Trophoblast cell (in vitro differentiated cells and primary cell): ENCODE results near the gene TEKT2.

ENCODE experiments used
- DNase-seq, 2 donors: peaks; one replicate each; pipeline ENCODE4 v3.0.0-alpha.2; 2016
- H2AFZ ChIP-seq: 2 replicates; pipeline ENCODE4 v1.6.1; 2013; ENCODE audit warnings: low read length, moderate library complexity, mild to moderate bottlenecking; ENCODE audit not compliant: insufficient read depth, poor library complexity
- H2AK5ac ChIP-seq: 2 replicates; pipeline ENCODE4 v1.6.1; 2013; ENCODE audit warnings: mild to moderate bottlenecking, low read length
- H2BK120ac ChIP-seq: 2 replicates; pipeline ENCODE4 v1.6.1; 2013; ENCODE audit warnings: low read length, mild to moderate bottlenecking, moderate library complexity; ENCODE audit not compliant: insufficient read depth, poor library complexity
- H2BK12ac ChIP-seq: 2 replicates; pipeline ENCODE4 v1.6.1; 2013; ENCODE audit warnings: mild to moderate bottlenecking, low read length, moderate library complexity
- H2BK5ac ChIP-seq: 2 replicates; pipeline ENCODE4 v1.6.1; 2013; ENCODE audit warnings: low read length, low read depth, moderate library complexity, mild to moderate bottlenecking; ENCODE audit not compliant: poor library complexity
- H3K14ac ChIP-seq: 2 replicates; pipeline ENCODE4 v1.6.1; 2013; ENCODE audit warnings: mild to moderate bottlenecking, low read length
- H3K18ac ChIP-seq: 2 replicates; pipeline ENCODE4 v1.6.1; 2013; ENCODE audit warnings: mild to moderate bottlenecking, low read length
- H3K23ac ChIP-seq: 2 replicates; pipeline ENCODE4 v1.6.1; 2013; ENCODE audit warnings: low read length
- H3K27ac ChIP-seq: 2 replicates; pipeline ENCODE4 v1.5.1; 2013; ENCODE audit warnings: low read depth, mild to moderate bottlenecking, inconsistent platforms, low read length, moderate library complexity
- H3K27me3 ChIP-seq: 2 replicates; pipeline ENCODE4 v1.6.1; 2013; ENCODE audit warnings: inconsistent platforms, mild to moderate bottlenecking, low read length, moderate library complexity; ENCODE audit not compliant: insufficient read depth
- H3K36me3 ChIP-seq, 2 experiments: 1 replicate in 1 of 2; 2 replicates in 1 of 2; pipeline ENCODE4 v1.6.1; 2013; ENCODE audit warnings: low read length in 2 of 2, mild to moderate bottlenecking in 2 of 2, moderate library complexity in 1 of 2; ENCODE audit not compliant: insufficient read depth in 2 of 2, control insufficient read depth in 1 of 2
- H3K4ac ChIP-seq: 2 replicates; pipeline ENCODE4 v1.6.1; 2013; ENCODE audit warnings: low read depth, mild to moderate bottlenecking, low read length, moderate library complexity
- H3K4me1 ChIP-seq, 2 experiments: 1 replicate in 1 of 2; 2 replicates in 1 of 2; pipeline ENCODE4 v1.6.1; 2013; ENCODE audit warnings: low read length in 2 of 2, mild to moderate bottlenecking in 2 of 2, moderate library complexity in 1 of 2; ENCODE audit not compliant: insufficient read depth in 2 of 2, control insufficient read depth in 1 of 2
- H3K4me2 ChIP-seq: 2 replicates; pipeline ENCODE4 v1.6.1; 2013; ENCODE audit warnings: inconsistent platforms, mild to moderate bottlenecking, low read length, moderate library complexity
- H3K4me3 ChIP-seq: 2 replicates; pipeline ENCODE4 v1.5.1; 2013; ENCODE audit warnings: mild to moderate bottlenecking, low read depth, low read length, inconsistent platforms
- H3K79me1 ChIP-seq: one replicate; pipeline ENCODE4 v1.6.1; 2013; ENCODE audit warnings: low read length
- H3K79me2 ChIP-seq: 2 replicates; pipeline ENCODE4 v1.6.1; 2013; ENCODE audit warnings: low read length, mild to moderate bottlenecking; ENCODE audit not compliant: control insufficient read depth, insufficient read depth, poor library complexity
- H3K9ac ChIP-seq: 2 replicates; pipeline ENCODE4 v1.6.1; 2013; ENCODE audit warnings: mild to moderate bottlenecking, low read length
- H3K9me3 ChIP-seq: 2 replicates; pipeline ENCODE4 v1.6.1; 2013; ENCODE audit warnings: low read depth, mild to moderate bottlenecking, control low read depth, inconsistent platforms, low read length; ENCODE audit not compliant: insufficient read depth
- H4K12ac ChIP-seq: 2 replicates; pipeline ENCODE4 v1.6.1; 2013; ENCODE audit warnings: low read depth, mild to moderate bottlenecking, low read length, moderate library complexity
- H4K8ac ChIP-seq: 2 replicates; pipeline ENCODE4 v1.6.1; 2013; ENCODE audit warnings: low read depth, mild to moderate bottlenecking, low read length, moderate library complexity
- H4K91ac ChIP-seq: one replicate; pipeline ENCODE4 v1.6.1; 2013; ENCODE audit warnings: low read depth, mild to moderate bottlenecking, low read length, moderate library complexity
- WGBS: extraction: QIAGEN DNeasy Blood & Tissue Kit; methylation state at CpG from one replicate; pipeline ENCODE4 v1.1.7; 2013; ENCODE audit warnings: missing lambda C conversion rate; ENCODE audit not compliant: insufficient read length, insufficient coverage; ENCODE audit errors: extremely low coverage; 5-methylcytosine and 5-hydroxymethylcytosine counted together

The TEKT2 gene

GRCh38 chr1:36068866-36069265, 15.0 kb upstream of the TEKT2 start:
- no peak overlapping the region for H3K4ac ChIP-seq
- no peaks in the 10 kb centered on the region for H3K79me1 ChIP-seq
- no peak overlapping the region for H3K4me3 ChIP-seq
- H2BK5ac ChIP-seq: no peak overlapping the region
- peak; percentile 84 to 97 for DNase-seq
- no CpG with 5 or more reads among the region's 2 CpGs for WGBS
- no peak overlapping the region for H2BK12ac ChIP-seq
- H2AFZ ChIP-seq: no peak overlapping the region
- H3K18ac ChIP-seq: no peak overlapping the region
- H3K79me2 ChIP-seq: no peaks in the 10 kb centered on the region
- H3K36me3 ChIP-seq: peaks cover 0 to under 1% of the 10 kb centered on the region in 2 experiments
- no peaks in the 10 kb centered on the region for H3K9me3 ChIP-seq
- H3K27me3 ChIP-seq: no peaks in the 10 kb centered on the region
- no peak overlapping the region for H3K27ac ChIP-seq
- H4K8ac ChIP-seq: no peak overlapping the region
- no peak overlapping the region for H3K9ac ChIP-seq
- peaks cover 1 to 3% of the 10 kb centered on the region in 2 experiments for H3K4me1 ChIP-seq
- H2AK5ac ChIP-seq: no peak overlapping the region
- H2BK120ac ChIP-seq: no peak overlapping the region
- H4K91ac ChIP-seq: no peak overlapping the region
- H3K23ac ChIP-seq: no peak overlapping the region
- H3K4me2 ChIP-seq: no peak overlapping the region
- no peak overlapping the region for H4K12ac ChIP-seq
- H3K14ac ChIP-seq: no peak overlapping the region

- Histone ChIP-seq H3K4me1 (peaks cover 1 to 3% of the 10 kb centered on the region in 2 experiments), H3K4me3 (no peak overlapping the region), H3K23ac (no peak overlapping the region), H3K4ac (no peak overlapping the region), H2AFZ (no peak overlapping the region), H3K9ac (no peak overlapping the region), H2BK12ac (no peak overlapping the region), H3K36me3 (no peaks in the 10 kb centered on the region), H3K27me3 (no peaks in the 10 kb centered on the region), H2BK120ac (no peak overlapping the region), H3K18ac (no peak overlapping the region), H3K14ac (no peak overlapping the region), H4K8ac (no peak overlapping the region), H2BK5ac (no peak overlapping the region), H4K91ac (no peak overlapping the region), H3K4me2 (no peak overlapping the region), H4K12ac (no peak overlapping the region), H2AK5ac (no peak overlapping the region), H3K79me2 (no peaks in the 10 kb centered on the region), H3K27ac (no peak overlapping the region), H3K79me1 (no peaks in the 10 kb centered on the region), H3K9me3 (no peaks in the 10 kb centered on the region)
- DNase-seq: no peak
- no CpG with 5 or more reads among the region's 2 CpGs for WGBS
Measured at GRCh38 chr1:36070349-36070748, 13.5 kb upstream of the TEKT2 start.

- no peaks in the 10 kb centered on the region for H3K79me2 ChIP-seq
- H4K91ac ChIP-seq: no peak overlapping the region
- H3K79me1 ChIP-seq: no peaks in the 10 kb centered on the region
- peak; percentile 61 to 91 for DNase-seq
- no peaks in the 10 kb centered on the region for H3K9me3 ChIP-seq
- no peak overlapping the region for H3K27ac ChIP-seq
- WGBS: no CpG with 5 or more reads among the region's 4 CpGs
- no peak overlapping the region for H3K4me3 ChIP-seq
- no peaks in the 10 kb centered on the region for H3K4me1 ChIP-seq
- H3K4me2 ChIP-seq: no peak overlapping the region
- no peak overlapping the region for H3K9ac ChIP-seq
- H3K4ac ChIP-seq: no peak overlapping the region
- no peaks in the 10 kb centered on the region for H3K27me3 ChIP-seq
- H2BK120ac ChIP-seq: no peak overlapping the region
- H2AK5ac ChIP-seq: no peak overlapping the region
- H3K14ac ChIP-seq: no peak overlapping the region
- H2BK12ac ChIP-seq: no peak overlapping the region
- no peaks in the 10 kb centered on the region for H3K36me3 ChIP-seq
- H3K23ac ChIP-seq: no peak overlapping the region
- no peak overlapping the region for H2AFZ ChIP-seq
- H2BK5ac ChIP-seq: no peak overlapping the region
- no peak overlapping the region for H4K12ac ChIP-seq
- H3K18ac ChIP-seq: no peak overlapping the region
- H4K8ac ChIP-seq: no peak overlapping the region
Measured at GRCh38 chr1:36076979-36077573, 6.8 kb upstream of the TEKT2 start.

- Histone ChIP-seq H4K12ac (no peak overlapping the region), H2BK12ac (no peak overlapping the region), H3K4me2 (no peak overlapping the region), H3K4me3 (no peak overlapping the region), H3K23ac (no peak overlapping the region), H2AFZ (no peak overlapping the region), H2AK5ac (no peak overlapping the region), H2BK5ac (no peak overlapping the region), H3K27ac (no peak overlapping the region), H3K18ac (no peak overlapping the region), H3K27me3 (no peaks in the 10 kb centered on the region), H3K79me2 (no peaks in the 10 kb centered on the region), H2BK120ac (no peak overlapping the region), H4K91ac (no peak overlapping the region), H3K4me1 (peaks cover 0 to 4% of the 10 kb centered on the region in 2 experiments), H3K9ac (no peak overlapping the region), H3K4ac (no peak overlapping the region), H4K8ac (no peak overlapping the region), H3K14ac (no peak overlapping the region), H3K79me1 (peaks cover 2% of the 10 kb centered on the region), H3K9me3 (no peaks in the 10 kb centered on the region), H3K36me3 (no peaks in the 10 kb centered on the region)
- peak; percentile 30 to 66 for DNase-seq
- no CpG with 5 or more reads among the region's 3 CpGs for WGBS
Measured at GRCh38 chr1:36080236-36080635, 3.7 kb upstream of the TEKT2 start.
